ENCODE results near the gene HTR4.

The HTR4 gene

DNA sequence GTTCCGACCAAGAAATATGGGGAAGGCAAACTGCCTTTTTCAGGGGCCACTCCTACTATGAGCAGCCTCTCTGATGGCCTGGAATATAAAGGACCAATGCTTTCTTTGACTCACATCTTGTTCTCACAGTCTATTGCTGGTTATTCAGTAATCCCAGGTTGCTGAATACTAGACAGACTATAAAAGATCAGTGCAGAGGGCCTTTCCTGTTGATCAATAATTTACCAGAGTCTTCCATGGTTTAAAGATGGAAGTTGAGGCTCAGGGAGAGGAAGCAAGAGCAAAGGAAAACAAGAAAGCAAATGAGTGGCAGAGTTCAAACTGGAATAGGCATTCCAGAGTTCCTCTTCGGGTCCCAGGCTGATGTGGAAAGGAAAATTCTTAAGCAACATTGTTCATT, 207.7 kb downstream of the HTR4 start:
- POLR2A ChIA-PET, result no interaction called here
- TF ChIP-seq, protein P1, sequence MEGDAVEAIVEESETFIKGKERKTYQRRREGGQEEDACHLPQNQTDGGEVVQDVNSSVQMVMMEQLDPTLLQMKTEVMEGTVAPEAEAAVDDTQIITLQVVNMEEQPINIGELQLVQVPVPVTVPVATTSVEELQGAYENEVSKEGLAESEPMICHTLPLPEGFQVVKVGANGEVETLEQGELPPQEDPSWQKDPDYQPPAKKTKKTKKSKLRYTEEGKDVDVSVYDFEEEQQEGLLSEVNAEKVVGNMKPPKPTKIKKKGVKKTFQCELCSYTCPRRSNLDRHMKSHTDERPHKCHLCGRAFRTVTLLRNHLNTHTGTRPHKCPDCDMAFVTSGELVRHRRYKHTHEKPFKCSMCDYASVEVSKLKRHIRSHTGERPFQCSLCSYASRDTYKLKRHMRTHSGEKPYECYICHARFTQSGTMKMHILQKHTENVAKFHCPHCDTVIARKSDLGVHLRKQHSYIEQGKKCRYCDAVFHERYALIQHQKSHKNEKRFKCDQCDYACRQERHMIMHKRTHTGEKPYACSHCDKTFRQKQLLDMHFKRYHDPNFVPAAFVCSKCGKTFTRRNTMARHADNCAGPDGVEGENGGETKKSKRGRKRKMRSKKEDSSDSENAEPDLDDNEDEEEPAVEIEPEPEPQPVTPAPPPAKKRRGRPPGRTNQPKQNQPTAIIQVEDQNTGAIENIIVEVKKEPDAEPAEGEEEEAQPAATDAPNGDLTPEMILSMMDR (IDR thresholded peaks at IDR 0.05; ENCODE audit: control extremely low read depth, extremely low read depth, low read depth, missing control alignments), result no peak
- no peak for DNase-seq (ENCODE audit: extremely low spot score)
- CTCF ChIA-PET, result interaction anchor here (0.7 to 8.6 kb wide), 2 partner anchors 9 to 286 kb away, joined by 3 to 104 read pairs; no protein-coding TSS in a partner anchor

DNA sequence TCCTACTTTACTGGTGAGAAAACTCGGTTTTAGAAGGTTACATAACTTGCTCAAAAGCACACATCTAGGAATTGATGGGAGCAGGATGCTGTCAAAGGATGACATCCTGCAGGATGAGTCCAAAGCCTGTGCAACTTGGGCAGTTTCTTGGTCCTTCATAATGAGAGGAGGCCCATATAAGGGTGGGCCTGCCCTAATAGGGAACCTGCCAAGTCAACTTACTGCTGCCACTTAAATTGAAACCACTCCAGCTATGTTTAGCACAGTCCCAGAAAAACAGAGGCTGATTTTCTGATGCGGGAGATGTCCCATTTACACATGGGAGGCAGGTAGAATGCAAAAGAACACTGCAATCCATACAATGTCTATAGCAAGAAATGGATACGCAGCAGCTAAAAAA, 208.7 kb downstream of the HTR4 start:
- DNase-seq (ENCODE audit: extremely low spot score), result no peak
- TF ChIP-seq, protein P1 (IDR thresholded peaks at IDR 0.05; ENCODE audit: control extremely low read depth, extremely low read depth, low read depth, missing control alignments), result no peak
- CTCF ChIA-PET, result interaction anchor here (1.0 to 8.6 kb wide), 6 partner anchors 8 to 512 kb away, joined by 3 to 104 read pairs (median 3); no protein-coding TSS in a partner anchor
- POLR2A ChIA-PET, result no interaction called here

DNA sequence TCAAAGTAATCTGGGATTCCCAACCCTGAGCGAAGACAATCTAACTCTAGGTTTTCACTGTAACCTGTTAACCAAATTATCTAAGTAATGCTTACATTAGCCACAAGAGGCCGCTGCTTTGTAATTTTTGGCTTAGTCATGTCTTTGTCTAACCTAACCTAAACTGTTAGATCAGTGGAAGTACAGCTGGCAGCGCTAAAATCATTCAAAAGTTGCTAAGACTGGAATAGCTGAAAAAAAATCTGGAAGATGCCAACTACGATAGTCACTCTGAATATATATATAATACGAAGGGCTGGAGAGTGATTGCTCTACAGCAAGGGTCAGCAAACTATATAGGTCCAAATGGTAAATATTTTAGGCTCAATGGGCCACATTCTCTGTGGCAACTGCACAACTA, 210.3 kb downstream of the HTR4 start:
- TF ChIP-seq, protein P1 (IDR thresholded peaks at IDR 0.05; ENCODE audit: control extremely low read depth, extremely low read depth, low read depth, missing control alignments), result peak; percentile 67
- DNase-seq (ENCODE audit: extremely low spot score), result peak; percentile 49
- CTCF ChIA-PET, result interaction anchor here (0.7 to 8.6 kb wide), 25 partner anchors 9 to 605 kb away, joined by 3 to 104 read pairs (median 4); no protein-coding TSS in a partner anchor
- POLR2A ChIA-PET, result no interaction called here

DNA sequence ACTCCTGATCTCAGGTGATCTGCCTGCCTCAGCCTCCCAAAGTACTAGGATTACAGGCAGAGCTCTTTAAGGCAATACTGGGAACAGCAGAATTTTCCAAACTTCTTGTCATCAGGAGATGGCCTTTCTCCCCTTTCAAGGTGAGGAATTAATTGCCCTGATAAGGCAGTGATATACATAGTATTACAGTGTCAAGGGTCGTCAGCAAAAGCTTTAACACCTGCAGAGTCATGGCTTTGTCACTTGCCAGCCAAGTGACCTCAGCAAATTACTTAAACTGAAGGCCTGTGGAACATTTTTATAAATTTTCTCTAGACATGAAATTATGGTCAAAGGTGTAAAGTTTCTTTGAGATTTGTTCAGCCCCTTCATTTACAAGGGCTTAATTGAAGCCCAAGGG, 211.1 kb downstream of the HTR4 start:
- POLR2A ChIA-PET, result no interaction called here
- CTCF ChIA-PET, result interaction anchor here (0.8 to 8.6 kb wide), 21 partner anchors 10 to 606 kb away, joined by 3 to 104 read pairs (median 4); no protein-coding TSS in a partner anchor
- TF ChIP-seq, protein P1 (IDR thresholded peaks at IDR 0.05; ENCODE audit: control extremely low read depth, extremely low read depth, low read depth, missing control alignments), result no peak
- DNase-seq (ENCODE audit: extremely low spot score), result no peak

DNA sequence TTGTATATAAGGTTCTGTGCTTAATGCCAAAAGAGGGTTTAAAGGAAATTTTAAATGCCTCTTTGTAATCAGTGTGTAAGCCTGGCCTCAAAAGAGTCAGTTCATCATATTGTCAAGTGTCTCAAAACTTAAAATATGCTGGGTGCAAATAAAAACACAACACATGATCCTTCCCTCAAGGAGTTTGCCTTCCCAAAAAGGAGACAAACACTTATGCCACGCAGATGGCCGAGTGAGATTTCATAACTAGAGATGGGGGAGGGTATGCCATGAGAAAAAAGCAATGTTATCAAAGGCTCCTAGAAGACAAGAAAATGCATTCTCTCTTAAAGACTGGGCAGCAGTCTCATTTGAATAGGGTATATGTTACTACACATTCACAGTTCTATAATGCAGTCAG, 215.4 kb downstream of the HTR4 start:
- CTCF ChIA-PET, result interaction anchor here (6.2 to 8.6 kb wide), 2 partner anchors 8 to 294 kb away, joined by 44 to 104 read pairs; no protein-coding TSS in a partner anchor
- TF ChIP-seq, protein P1 (IDR thresholded peaks at IDR 0.05; ENCODE audit: control extremely low read depth, extremely low read depth, low read depth, missing control alignments), result no peak
- no peak for DNase-seq (ENCODE audit: extremely low spot score)
- POLR2A ChIA-PET, result no interaction called here

DNA sequence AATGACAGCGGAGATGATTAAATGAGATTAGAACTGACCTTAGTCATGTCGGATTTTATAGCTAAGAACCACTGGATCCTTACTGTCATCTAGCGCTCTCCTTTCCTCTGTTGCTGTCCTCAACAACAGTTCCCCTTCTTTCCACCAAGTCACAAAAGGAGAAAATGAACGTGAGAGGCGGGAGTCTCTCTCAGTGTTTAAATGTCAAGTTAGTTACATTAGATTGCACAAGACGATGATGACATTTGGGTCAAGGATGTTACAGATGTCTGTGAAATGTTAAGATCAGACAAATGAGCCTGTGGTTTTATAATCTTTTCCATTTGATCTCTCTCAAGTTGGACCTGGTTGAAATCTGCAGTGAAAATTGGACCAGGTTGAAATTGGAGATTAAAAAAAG, 217.1 kb downstream of the HTR4 start:
- TF ChIP-seq, protein P1 (IDR thresholded peaks at IDR 0.05; ENCODE audit: control extremely low read depth, extremely low read depth, low read depth, missing control alignments), result no peak
- POLR2A ChIA-PET, result no interaction called here
- no peak for DNase-seq (ENCODE audit: extremely low spot score)
- CTCF ChIA-PET, result interaction anchor here (0.9 to 1.6 kb wide), 3 partner anchors 9 to 296 kb away, joined by 3 read pairs; no protein-coding TSS in a partner anchor

Data from GM10248 (cell line).